ENCODE measurements around the gene ABCA13. TPM values are rescaled to one million over a fixed set of nuclear protein-coding genes. Genes with fewer than 3 reads are reported as not detected.

ABCA13 gene
- total and polyA plus RNA-seq, 2 of the 4 experiments (the other 2 are of a cell fraction), result under 0.01 to 0.07 TPM

- H2AFZ ChIP-seq (replicated peaks; ENCODE audit: low read length, poor library complexity), result no peak overlapping the region
Observed at GRCh38 chr7:48628793-48629349, 457.6 kb downstream of the ABCA13 start.

More at GRCh38 chr7:48628793-48629349, 457.6 kb downstream of the ABCA13 start:
- intact Hi-C loops (cut with micrococcal nuclease), result no loop called here
- 50% methylated on average over 1 of the region's 5 CpGs; no CpG with 5 or more reads in 1 of the 2 experiments for WGBS, 2 experiments (ENCODE audit: extremely low coverage in 2 of 2, insufficient read length in 1 of 2)
- no peaks in the 10 kb centered on the region for H3K79me1 ChIP-seq (ENCODE audit: low read depth in 1 of 2, low read length in 2 of 2)
- no peak overlapping the region for H3K9ac ChIP-seq (ENCODE audit: low read depth, low read length)
- ATAC-seq (ENCODE audit: low read depth), result no peak
- no peak overlapping the region for H2BK5ac ChIP-seq (ENCODE audit: low read depth, low read length, poor library complexity, severe bottlenecking)
- no peak overlapping the region for H2AK5ac ChIP-seq (ENCODE audit: low read depth, low read length)
- H2BK20ac ChIP-seq (ENCODE audit: low read depth, low read length), result no peak overlapping the region
- H3K23ac ChIP-seq (ENCODE audit: low read depth, low read length), result no peak overlapping the region
- no peak overlapping the region for H3K14ac ChIP-seq (replicated peaks; ENCODE audit: low read depth, low read length)
- no peaks in the 10 kb centered on the region for H3K36me3 ChIP-seq (ENCODE audit: control insufficient read depth, insufficient read depth, low read length)
- no peaks in the 10 kb centered on the region; the same call in 1 of the 2 replicates for H3K9me3 ChIP-seq (ENCODE audit: control insufficient read depth, insufficient read depth, low read length)
- H2BK15ac ChIP-seq (ENCODE audit: low read depth, low read length), result no peak overlapping the region
- no peaks in the 10 kb centered on the region for H3K9me1 ChIP-seq (ENCODE audit: insufficient read depth, low read length)
- ChIA-PET POLR2A (ENCODE audit: unreplicated experiment) (no interaction called here), CTCF (no interaction called here)
- in situ Hi-C loops (cut with MboI; ENCODE audit: low sequenced_read_pairs), result no loop called here
- no TSS peak for BruUV-seq (replicated peaks)
- H4K20me1 ChIP-seq (ENCODE audit: insufficient read depth, low read length), result no peaks in the 10 kb centered on the region
- no peak overlapping the region for H4K8ac ChIP-seq (ENCODE audit: low read depth in 2 of 2, low read length in 2 of 2)
- H3K4me1 ChIP-seq (ENCODE audit: control insufficient read depth, insufficient read depth, low read length), result no peaks in the 10 kb centered on the region
- no peak overlapping the region for H3K4me3 ChIP-seq (ENCODE audit: insufficient read depth, low read depth, low read length)
- no peak overlapping the region for H3K4ac ChIP-seq (ENCODE audit: low read depth, low read length)
- no peaks in the 10 kb centered on the region for H3K27me3 ChIP-seq (ENCODE audit: control insufficient read depth, insufficient read depth, low read length)
- no peak for DNase-seq
- TF ChIP-seq RFX5 (IDR thresholded peaks at IDR 0.05; ENCODE audit: low read depth, low read length), result no peak
- no peak for TF ChIP-seq NFE2L2 (IDR thresholded peaks at IDR 0.05; ENCODE audit: low read depth, low read length)
- no peak for TF ChIP-seq CEBPB (IDR thresholded peaks at IDR 0.05; ENCODE audit: low read depth, low read length)
- TF ChIP-seq POLR2A (IDR thresholded peaks at IDR 0.05; ENCODE audit: low read depth, low read length), result no peak
- no peak for TF ChIP-seq FOS (IDR thresholded peaks at IDR 0.05; ENCODE audit: low read depth, low read length)
- TF ChIP-seq MAFK (IDR thresholded peaks at IDR 0.05; ENCODE audit: low read depth, low read length), result no peak
- no peak for TF ChIP-seq MAZ (IDR thresholded peaks at IDR 0.05; ENCODE audit: borderline replicate concordance, low read depth, low read length)
- no peak for TF ChIP-seq USF2 (IDR thresholded peaks at IDR 0.05; ENCODE audit: low read depth, low read length)
- no peak for TF ChIP-seq RCOR1 (IDR thresholded peaks at IDR 0.05; ENCODE audit: insufficient replicate concordance, low read length)
- no peak for TF ChIP-seq CTCF (conservative IDR thresholded peaks at IDR 0.05; ENCODE audit: low read depth, low read length)
- TF ChIP-seq MXI1 (IDR thresholded peaks at IDR 0.05; ENCODE audit: borderline replicate concordance, low read depth, low read length), result no peak
- no peak for TF ChIP-seq BHLHE40 (IDR thresholded peaks at IDR 0.05; ENCODE audit: low read depth, low read length)
- no peak for TF ChIP-seq SMC3 (IDR thresholded peaks at IDR 0.05; ENCODE audit: low read depth, low read length)
- H4K91ac ChIP-seq (ENCODE audit: insufficient read depth, low read depth, low read length), result no peak overlapping the region
- no peak overlapping the region for H3K4me2 ChIP-seq (ENCODE audit: low read depth, low read length)
- H4K5ac ChIP-seq (ENCODE audit: low read depth, low read length), result no peak overlapping the region
- no peak overlapping the region for H3K27ac ChIP-seq (ENCODE audit: insufficient read depth, low read length)
- no peak overlapping the region for H2AK9ac ChIP-seq (replicated peaks; ENCODE audit: low read depth, low read length, poor library complexity)
- H3K56ac ChIP-seq (ENCODE audit: extremely low read depth, insufficient read depth, low read length), result no peak overlapping the region
- no peak overlapping the region for H2BK120ac ChIP-seq (ENCODE audit: low read depth, low read length)
- dilution Hi-C loops (cut with HindIII; ENCODE audit: low sequenced_read_pairs, unreplicated experiment), result no loop called here
- no peak overlapping the region for H3K18ac ChIP-seq (ENCODE audit: low read depth, low read length)
